Stomach (tissue), 9 donors: ENCODE measurements around the gene SLC39A1. TPM values are rescaled to one million over a fixed set of nuclear protein-coding genes. Genes with fewer than 3 reads are reported as not detected.

Source experiments
- DNase-seq, 2 donors: peaks; one replicate each; pipeline versions ENCODE4 v3.0.0 to v3.0.0-alpha.2; 2013 to 2019
- H3K27ac ChIP-seq, 5 donors: fragments of 200-600 bp in 4 of 5; sonication (generic) in 4 of 5; one replicate each; pipeline ENCODE4 v1.5.1; 2013 to 2019; ENCODE audit warnings: mild to moderate bottlenecking in 1 of 5, moderate library complexity in 1 of 5
- H3K27me3 ChIP-seq, 3 donors: fragments of 200-600 bp; sonication (generic); one replicate each; pipeline ENCODE4 v1.5.1; 2017 to 2019; ENCODE audit warnings: mixed run types in 1 of 3
- H3K36me3 ChIP-seq, 4 donors: fragments of 200-600 bp; sonication (generic); 1 replicate in 3 of 4; 2 replicates in 1 of 4; pipeline ENCODE4 v1.5.1; 2016 to 2019
- H3K4me1 ChIP-seq, 4 donors: fragments of 200-600 bp; sonication (generic); one replicate each; pipeline ENCODE4 v1.5.1; 2016 to 2019
- H3K4me3 ChIP-seq, 4 donors: fragments of 200-600 bp; sonication (generic) in 3 of 4; one replicate each; pipeline ENCODE4 v1.5.1; 2016 to 2019; ENCODE audit warnings: mild to moderate bottlenecking in 1 of 4
- H3K9me3 ChIP-seq, 4 donors: fragments of 200-600 bp; sonication (generic); one replicate each; pipeline ENCODE4 v1.5.1; 2016 to 2019
- EP300 ChIP-seq: sonication (generic); formaldehyde crosslinking; IDR thresholded peaks from one replicate; pipeline ENCODE4 v1.6.1; 2017; ENCODE audit warnings: antibody characterized with exemption
- POLR2A ChIP-seq, 4 donors: fragments of 450-650 bp; IDR thresholded peaks; one replicate each; pipeline ENCODE4 v1.6.1; 2016; ENCODE audit warnings: antibody characterized with exemption in 4 of 4, control low read depth in 2 of 4, mild to moderate bottlenecking in 1 of 4, moderate library complexity in 1 of 4
- POLR2AphosphoS5 ChIP-seq, 3 donors: sonication (generic); formaldehyde crosslinking; IDR thresholded peaks; one replicate each; pipeline ENCODE4 v1.6.1; 2016; ENCODE audit warnings: antibody characterized with exemption in 3 of 3
- WGBS, 5 donors: extraction: QIAGEN DNeasy Blood & Tissue Kit in 3 of 5; methylation state at CpG; one replicate each; pipeline versions ENCODE4 v1.1.5 to v1.1.7; 2013 to 2018; 5-methylcytosine and 5-hydroxymethylcytosine counted together
- intact Hi-C: fragments of 100-400 bp; cut with DNase I; formaldehyde crosslinking; loops from one replicate; pipeline ENCODE4 v1.15.1; 2023; ENCODE audit warnings: low total_unique reads
- polyA plus RNA-seq, 3 donors: library from polyadenylated mRNA; stranded (reverse); fragments of 200-250 nt; gene quantifications; one replicate each; pipeline ENCODE4 v1.2.3, GENCODE V29; 2013
- total RNA-seq, 5 donors: library from RNA; depleted of rRNA; stranded (reverse); fragments of >200 nt; gene quantifications; one replicate each; pipeline versions ENCODE4 v1.1.0 to v1.2.3, GENCODE V29; 2014 to 2016
- TF ChIP-seq, protein P1 (sequence below), 7 experiments: fragments of 450-650 bp in 4 of 7; fragments of 200-600 bp in 3 of 7; sonication (generic) in 3 of 7; IDR thresholded peaks; one replicate each; pipeline ENCODE4 v1.5.1; 2016 to 2019; ENCODE audit warnings: antibody characterized with exemption in 7 of 7, control low read depth in 2 of 7, mild to moderate bottlenecking in 1 of 7
- donor health status: healthy with polysubstance abuse.
- donor health status: Bipolar disorder and iron deficiency.
- donor health status: healthy.

Gene SLC39A1
- total and polyA plus RNA-seq, 8 donors = 6.4 to 80.6 (median 34.9) TPM

DNA sequence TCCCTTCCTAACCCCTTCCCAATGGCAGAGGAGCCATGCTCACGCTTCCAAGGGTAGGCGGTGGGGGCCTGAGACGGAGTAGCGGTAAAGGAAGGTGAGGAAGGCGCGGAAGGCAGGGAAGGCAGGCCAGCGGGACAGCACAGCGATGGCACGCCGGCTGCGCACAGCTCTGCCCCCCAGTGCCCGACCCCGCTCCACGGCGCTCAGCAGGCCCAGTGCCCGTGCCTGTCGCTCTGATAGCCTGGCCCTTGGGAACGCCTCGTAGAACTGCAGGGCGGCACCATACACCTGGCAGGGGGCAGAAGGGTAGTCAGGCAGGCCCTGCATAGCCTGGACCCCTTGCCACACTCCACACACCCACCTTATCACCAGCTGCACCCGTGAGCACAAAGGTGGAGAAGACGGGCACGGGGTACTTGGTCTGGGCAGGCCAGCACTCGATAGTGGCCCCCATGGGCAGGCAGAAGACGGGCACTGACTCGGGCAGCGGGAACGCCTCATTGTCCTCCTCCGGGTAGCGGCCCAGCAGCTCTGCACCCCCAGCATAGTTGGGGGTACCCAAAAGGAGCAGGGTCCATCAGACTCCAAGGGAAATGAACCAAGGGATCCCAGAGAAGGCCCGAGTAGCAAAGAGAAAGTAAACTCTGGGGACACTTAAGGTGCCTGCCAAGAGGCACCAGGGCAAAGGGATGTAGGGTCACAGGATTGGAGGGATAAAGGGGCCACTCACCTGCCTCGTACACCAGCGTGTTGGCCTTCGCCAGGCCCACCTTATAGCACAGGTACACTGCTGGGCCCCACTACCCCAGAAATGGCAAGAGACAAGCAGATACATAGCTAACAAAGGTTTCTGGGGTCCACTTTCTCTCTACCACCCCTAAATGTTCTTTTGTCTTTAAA, 21.3 kb downstream of the SLC39A1 start:
- Histone ChIP-seq H3K4me1 (peaks cover 9 to 36% (median 25%) of the 10 kb centered on the region in 4 donors), H3K36me3 (peaks cover 36 to 70% (median 68%) of the 10 kb centered on the region in 4 donors), H3K27me3 (no peaks in the 10 kb centered on the region), H3K27ac (no peak overlapping the region), H3K9me3 (no peaks in the 10 kb centered on the region), H3K4me3 (no peak overlapping the region)
- no peak for DNase-seq
- WGBS, 5 donors = 93 to 95% (median 95%) methylated on average over 26 to 34 of the region's 34 CpGs
- intact Hi-C loops = loop anchor here (10.0 kb wide), 1 partner anchor 147 kb away; no protein-coding TSS in a partner anchor
- TF ChIP-seq EP300 = no peak
- TF ChIP-seq POLR2A (IDR thresholded peaks at IDR 0.05) = no peak
- TF ChIP-seq, protein P1, sequence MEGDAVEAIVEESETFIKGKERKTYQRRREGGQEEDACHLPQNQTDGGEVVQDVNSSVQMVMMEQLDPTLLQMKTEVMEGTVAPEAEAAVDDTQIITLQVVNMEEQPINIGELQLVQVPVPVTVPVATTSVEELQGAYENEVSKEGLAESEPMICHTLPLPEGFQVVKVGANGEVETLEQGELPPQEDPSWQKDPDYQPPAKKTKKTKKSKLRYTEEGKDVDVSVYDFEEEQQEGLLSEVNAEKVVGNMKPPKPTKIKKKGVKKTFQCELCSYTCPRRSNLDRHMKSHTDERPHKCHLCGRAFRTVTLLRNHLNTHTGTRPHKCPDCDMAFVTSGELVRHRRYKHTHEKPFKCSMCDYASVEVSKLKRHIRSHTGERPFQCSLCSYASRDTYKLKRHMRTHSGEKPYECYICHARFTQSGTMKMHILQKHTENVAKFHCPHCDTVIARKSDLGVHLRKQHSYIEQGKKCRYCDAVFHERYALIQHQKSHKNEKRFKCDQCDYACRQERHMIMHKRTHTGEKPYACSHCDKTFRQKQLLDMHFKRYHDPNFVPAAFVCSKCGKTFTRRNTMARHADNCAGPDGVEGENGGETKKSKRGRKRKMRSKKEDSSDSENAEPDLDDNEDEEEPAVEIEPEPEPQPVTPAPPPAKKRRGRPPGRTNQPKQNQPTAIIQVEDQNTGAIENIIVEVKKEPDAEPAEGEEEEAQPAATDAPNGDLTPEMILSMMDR (IDR thresholded peaks at IDR 0.05) = no peak
- no peak for TF ChIP-seq POLR2AphosphoS5 (IDR thresholded peaks at IDR 0.05)

DNA sequence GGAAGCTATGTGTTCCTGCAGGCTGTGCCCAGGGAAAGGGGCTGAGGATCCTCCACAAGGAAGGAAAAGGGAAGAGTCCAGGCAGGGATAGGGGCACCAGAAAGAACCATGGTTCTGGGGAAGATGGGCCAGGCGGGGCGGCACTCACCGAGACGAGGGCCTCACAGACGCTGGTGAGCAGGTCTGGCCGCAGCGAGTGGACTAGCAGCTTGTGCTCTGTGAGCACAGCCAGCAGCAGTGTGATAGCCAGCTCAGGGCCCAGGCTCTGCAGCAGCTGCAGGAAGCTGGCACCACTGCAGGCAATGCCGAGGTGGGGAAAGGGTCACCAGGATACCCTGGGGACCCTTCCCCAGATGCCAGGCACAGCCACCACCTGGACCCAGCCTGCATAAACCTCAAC, 22.6 kb downstream of the SLC39A1 start:
- WGBS, 5 donors = 86 to 96% (median 93%) methylated on average over 6 to 8 of the region's 8 CpGs
- Histone ChIP-seq H3K27me3 (no peaks in the 10 kb centered on the region), H3K27ac (no peak overlapping the region), H3K4me1 (peaks cover 9 to 29% (median 18%) of the 10 kb centered on the region in 4 donors), H3K9me3 (no peaks in the 10 kb centered on the region), H3K36me3 (peaks cover 49 to 82% (median 80%) of the 10 kb centered on the region in 4 donors), H3K4me3 (no peak overlapping the region)
- intact Hi-C loops = loop anchor here (10.0 kb wide), 1 partner anchor 146 kb away; no protein-coding TSS in a partner anchor
- TF ChIP-seq, protein P1 (IDR thresholded peaks at IDR 0.05) = no peak
- no peak for TF ChIP-seq EP300
- DNase-seq = no peak

DNA sequence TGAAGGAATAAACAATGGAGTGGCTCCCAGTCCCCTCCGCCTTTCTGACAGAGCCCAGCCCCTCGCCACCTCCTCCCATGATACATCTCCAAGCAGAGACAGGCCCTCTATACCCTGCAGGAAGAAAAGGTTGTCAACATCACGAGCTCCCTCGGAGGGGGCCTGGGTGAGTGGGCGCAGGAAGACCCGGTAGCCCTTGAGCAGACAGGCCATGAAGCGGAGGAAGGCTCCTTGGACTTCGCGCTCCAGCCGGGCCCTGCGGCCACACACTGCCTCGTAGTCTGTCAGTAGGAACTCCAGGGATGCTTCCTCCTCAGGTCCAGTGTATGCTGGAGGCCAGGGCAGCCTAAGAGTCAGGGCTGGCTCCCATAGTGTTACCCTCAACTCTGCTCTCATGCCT, 23.9 kb downstream of the SLC39A1 start:
- Histone ChIP-seq H3K27ac (no peak overlapping the region), H3K9me3 (no peaks in the 10 kb centered on the region), H3K36me3 (peaks cover 62 to 95% (median 93%) of the 10 kb centered on the region in 4 donors), H3K4me3 (no peak overlapping the region), H3K27me3 (no peaks in the 10 kb centered on the region), H3K4me1 (peaks cover 0 to 16% (median 8%) of the 10 kb centered on the region in 4 donors)
- TF ChIP-seq, protein P1 (IDR thresholded peaks at IDR 0.05) = no peak
- TF ChIP-seq EP300 = no peak
- TF ChIP-seq POLR2AphosphoS5 (IDR thresholded peaks at IDR 0.05) = no peak
- TF ChIP-seq POLR2A (IDR thresholded peaks at IDR 0.05) = no peak
- 89 to 97% (median 94%) methylated on average over 10 to 12 of the region's 12 CpGs for WGBS, 5 donors
- DNase-seq = no peak
- intact Hi-C loops = no loop called here

DNA sequence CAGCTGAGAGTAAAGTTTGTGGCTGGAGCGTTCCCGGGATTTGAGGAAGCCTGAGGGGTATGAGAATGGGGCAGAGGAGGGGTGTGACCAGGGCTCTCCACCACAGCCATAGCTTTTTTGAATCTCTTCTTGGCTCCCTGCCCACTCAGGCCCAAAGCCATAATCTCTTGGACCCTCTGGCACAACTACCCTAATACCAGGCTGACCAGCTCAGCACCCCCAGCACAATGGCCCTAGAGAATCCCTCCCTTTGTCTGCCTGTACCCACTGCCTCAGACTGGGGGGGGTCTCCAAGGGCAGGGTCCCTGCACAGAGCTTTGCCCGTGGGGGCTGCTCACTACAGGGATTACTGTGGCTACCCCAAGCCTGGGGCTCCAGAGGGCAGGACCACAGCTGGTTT, 24.3 kb downstream of the SLC39A1 start:
- H3K9me3 ChIP-seq = no peaks in the 10 kb centered on the region
- TF ChIP-seq POLR2AphosphoS5 (IDR thresholded peaks at IDR 0.05) (no peak), POLR2A (IDR thresholded peaks at IDR 0.05) (no peak), EP300 (no peak)
- TF ChIP-seq, protein P1 (IDR thresholded peaks at IDR 0.05) = no peak
- intact Hi-C loops = no loop called here
- DNase-seq = no peak
- H3K27ac ChIP-seq = no peak overlapping the region
- no peak overlapping the region for H3K4me3 ChIP-seq
- H3K36me3 ChIP-seq = peaks cover 66 to 96% (median 96%) of the 10 kb centered on the region in 4 donors
- H3K27me3 ChIP-seq = no peaks in the 10 kb centered on the region
- 88 to 96% (median 92%) methylated on average over 3 of the region's 3 CpGs for WGBS, 5 donors
- peaks cover 0 to 12% (median 5%) of the 10 kb centered on the region in 4 donors for H3K4me1 ChIP-seq
